ENCODE results near the gene DENND6B. TPM values are rescaled to one million over a fixed set of nuclear protein-coding genes. Genes with fewer than 3 reads are reported as not detected.
A peak's percentile ranks its signal among the peaks of the same experiment; 100 is the strongest.

DENND6B gene
- total RNA-seq, 1 donor from 2014 or later, result 19.6 TPM

- no peak for FAIRE-seq
Measured at GRCh38 chr22:50305393-50305922, 21.4 kb downstream of the DENND6B start.

GRCh38 chr22:50304528-50305392 lies 22.1 kb downstream of the DENND6B start:
- no peak for DNase-seq (ENCODE audit: low spot score in 2 of 2)
- FAIRE-seq, result no peak

More at GRCh38 chr22:50305393-50305922, 21.4 kb downstream of the DENND6B start:
- no peak for DNase-seq (ENCODE audit: low spot score in 2 of 2)

- no peak for FAIRE-seq
- no peak for DNase-seq (ENCODE audit: low spot score in 2 of 2)
Measured at GRCh38 chr22:50303848-50304527, 22.8 kb downstream of the DENND6B start.

- DNase-seq (ENCODE audit: low spot score in 2 of 2) (no peak), FAIRE-seq (no peak)
Measured at GRCh38 chr22:50303515-50303847, 23.3 kb downstream of the DENND6B start.

- DNase-seq (ENCODE audit: low spot score in 2 of 2) (no peak), FAIRE-seq (no peak)
Measured at GRCh38 chr22:50302564-50302963, 24.2 kb downstream of the DENND6B start.

GRCh38 chr22:50302041-50302541 lies 24.7 kb downstream of the DENND6B start:
- no peak for FAIRE-seq
- no peak for DNase-seq (ENCODE audit: low spot score in 2 of 2)

GRCh38 chr22:50301581-50301991 lies 25.2 kb downstream of the DENND6B start:
- FAIRE-seq (no peak), DNase-seq (ENCODE audit: low spot score in 2 of 2) (no peak)

GRCh38 chr22:50300620-50301257 lies 26.1 kb downstream of the DENND6B start:
- no peak for FAIRE-seq
- DNase-seq (ENCODE audit: low spot score in 2 of 2), result no peak

- FAIRE-seq, result no peak
Measured at GRCh38 chr22:50299785-50300619, 26.8 kb downstream of the DENND6B start.

GRCh38 chr22:50298937-50299784 lies 27.7 kb downstream of the DENND6B start:
- DNase-seq (ENCODE audit: low spot score in 2 of 2) (peak in 1 of 2 donors; percentile 66), FAIRE-seq (no peak)

More at GRCh38 chr22:50299785-50300619, 26.8 kb downstream of the DENND6B start:
- DNase-seq (ENCODE audit: low spot score in 2 of 2), result no peak

- FAIRE-seq, result no peak
- no peak for DNase-seq (ENCODE audit: low spot score in 2 of 2)
Measured at GRCh38 chr22:50298266-50298637, 28.6 kb downstream of the DENND6B start.

- FAIRE-seq (no peak), DNase-seq (ENCODE audit: low spot score in 2 of 2) (no peak)
Measured at GRCh38 chr22:50297510-50298265, 29.1 kb downstream of the DENND6B start.

GRCh38 chr22:50296658-50297490 lies 29.9 kb downstream of the DENND6B start:
- FAIRE-seq (no peak), DNase-seq (ENCODE audit: low spot score in 2 of 2) (no peak)

GRCh38 chr22:50294319-50294656 lies 32.5 kb downstream of the DENND6B start:
- no peak for FAIRE-seq
- DNase-seq (ENCODE audit: low spot score in 2 of 2), result no peak

- DNase-seq (ENCODE audit: low spot score in 2 of 2) (no peak), FAIRE-seq (no peak)
Measured at GRCh38 chr22:50293441-50294318, 33.1 kb downstream of the DENND6B start.

GRCh38 chr22:50292643-50293440 lies 34.0 kb downstream of the DENND6B start:
- FAIRE-seq (no peak), DNase-seq (ENCODE audit: low spot score in 2 of 2) (no peak)
